ENCODE results near the gene MED17.
"Not testable (repeated sequence)": the region's sequence is repeated elsewhere in the genome, so short reads cannot be mapped to it uniquely, and the experiment has no call there.

MED17 gene

DNA sequence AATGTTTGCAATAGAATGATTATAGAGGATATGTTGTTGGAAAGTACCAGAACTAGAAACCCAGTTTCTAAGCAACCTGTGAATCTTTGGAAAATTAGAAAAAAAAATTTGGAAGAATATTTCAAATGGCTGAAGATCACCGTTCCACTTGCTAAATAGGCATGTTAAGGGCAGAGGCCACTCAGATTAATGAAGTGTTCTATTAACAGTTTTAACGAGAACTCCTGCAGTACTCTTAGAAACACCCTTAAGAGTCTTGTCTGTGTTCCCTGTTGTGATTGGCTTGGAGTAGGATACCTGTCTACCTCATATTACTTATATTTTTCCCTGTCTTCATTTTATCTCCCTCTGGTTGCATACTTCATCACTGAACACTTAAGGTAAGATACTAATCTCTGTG is 38.0 kb upstream of the MED17 start:
- no peak overlapping the region for H3K9ac ChIP-seq (ENCODE audit: insufficient read length, low read depth)
- H3K4me3 ChIP-seq (ENCODE audit: insufficient read length, low read depth) = no peak overlapping the region
- peaks cover 8% of the 10 kb centered on the region for H3K36me3 ChIP-seq (ENCODE audit: insufficient read depth, insufficient read length, low read length)
- no peaks in the 10 kb centered on the region for H3K27me3 ChIP-seq (ENCODE audit: insufficient read depth, insufficient read length)
- no peaks in the 10 kb centered on the region for H3K9me3 ChIP-seq (ENCODE audit: insufficient read depth, low read length)
- no peak for TF ChIP-seq YY1 (IDR thresholded peaks at IDR 0.05; ENCODE audit: insufficient read depth, insufficient read length)
- TF ChIP-seq SUZ12 (IDR thresholded peaks at IDR 0.05; ENCODE audit: extremely low read depth, insufficient read depth, insufficient read length) = no peak
- no peak for TF ChIP-seq ZNF274 (IDR thresholded peaks at IDR 0.05; ENCODE audit: low read depth, low read length)
- H3K4me1 ChIP-seq (ENCODE audit: insufficient read depth, insufficient read length) = no peaks in the 10 kb centered on the region
- DNase-seq (ENCODE audit: low read depth, low spot score) = no peak

GRCh38 chr11:93747122-93747521 is 37.0 kb upstream of the MED17 start:
- H3K36me3 ChIP-seq (ENCODE audit: insufficient read depth, insufficient read length, low read length) = peaks cover 8% of the 10 kb centered on the region
- no peak for DNase-seq (ENCODE audit: low read depth, low spot score)
- H3K9ac ChIP-seq (ENCODE audit: insufficient read length, low read depth) = no peak overlapping the region
- TF ChIP-seq YY1 (IDR thresholded peaks at IDR 0.05; ENCODE audit: insufficient read depth, insufficient read length) (no peak), ZNF274 (IDR thresholded peaks at IDR 0.05; ENCODE audit: low read depth, low read length) (no peak), SUZ12 (IDR thresholded peaks at IDR 0.05; ENCODE audit: extremely low read depth, insufficient read depth, insufficient read length) (no peak)
- H3K9me3 ChIP-seq (ENCODE audit: insufficient read depth, low read length) = no peaks in the 10 kb centered on the region
- no peak overlapping the region for H3K4me3 ChIP-seq (ENCODE audit: insufficient read length, low read depth)
- H3K27me3 ChIP-seq (ENCODE audit: insufficient read depth, insufficient read length) = no peaks in the 10 kb centered on the region
- no peaks in the 10 kb centered on the region for H3K4me1 ChIP-seq (ENCODE audit: insufficient read depth, insufficient read length)

GRCh38 chr11:93751001-93751400 is 33.1 kb upstream of the MED17 start:
- Histone ChIP-seq H3K4me3 (ENCODE audit: insufficient read length, low read depth) (no peak overlapping the region), H3K36me3 (ENCODE audit: insufficient read depth, insufficient read length, low read length) (no peaks in the 10 kb centered on the region), H3K9ac (ENCODE audit: insufficient read length, low read depth) (no peak overlapping the region), H3K4me1 (ENCODE audit: insufficient read depth, insufficient read length) (no peaks in the 10 kb centered on the region), H3K27me3 (ENCODE audit: insufficient read depth, insufficient read length) (no peaks in the 10 kb centered on the region), H3K9me3 (ENCODE audit: insufficient read depth, low read length) (no peaks in the 10 kb centered on the region)
- TF ChIP-seq SUZ12 (IDR thresholded peaks at IDR 0.05; ENCODE audit: extremely low read depth, insufficient read depth, insufficient read length) = no peak
- no peak for TF ChIP-seq ZNF274 (IDR thresholded peaks at IDR 0.05; ENCODE audit: low read depth, low read length)
- TF ChIP-seq YY1 (IDR thresholded peaks at IDR 0.05; ENCODE audit: insufficient read depth, insufficient read length) = no peak
- DNase-seq (ENCODE audit: low read depth, low spot score) = no peak

DNA sequence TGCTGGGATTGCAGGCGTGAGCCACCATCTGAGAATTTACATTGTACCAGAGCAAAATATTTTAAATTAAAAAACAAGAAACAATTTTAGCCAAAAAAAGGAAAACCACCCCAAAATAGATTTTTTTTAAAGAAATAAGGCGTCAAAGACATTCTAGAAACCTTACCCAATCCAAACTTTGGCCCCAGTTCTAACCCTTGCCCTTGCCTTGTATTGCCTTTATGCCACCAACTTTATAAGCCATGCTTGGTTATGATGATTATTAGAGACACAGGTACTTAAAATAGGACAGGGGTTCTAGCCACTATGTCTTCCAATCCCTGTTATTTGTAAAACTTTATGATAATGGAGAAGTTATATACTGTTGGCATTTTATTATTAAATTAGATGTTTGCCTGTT is 30.8 kb upstream of the MED17 start:
- H3K4me1 ChIP-seq (ENCODE audit: insufficient read depth, insufficient read length) = no peaks in the 10 kb centered on the region
- no peak overlapping the region for H3K4me3 ChIP-seq (ENCODE audit: insufficient read length, low read depth)
- H3K36me3 ChIP-seq (ENCODE audit: insufficient read depth, insufficient read length, low read length) = peaks cover 7% of the 10 kb centered on the region

DNA sequence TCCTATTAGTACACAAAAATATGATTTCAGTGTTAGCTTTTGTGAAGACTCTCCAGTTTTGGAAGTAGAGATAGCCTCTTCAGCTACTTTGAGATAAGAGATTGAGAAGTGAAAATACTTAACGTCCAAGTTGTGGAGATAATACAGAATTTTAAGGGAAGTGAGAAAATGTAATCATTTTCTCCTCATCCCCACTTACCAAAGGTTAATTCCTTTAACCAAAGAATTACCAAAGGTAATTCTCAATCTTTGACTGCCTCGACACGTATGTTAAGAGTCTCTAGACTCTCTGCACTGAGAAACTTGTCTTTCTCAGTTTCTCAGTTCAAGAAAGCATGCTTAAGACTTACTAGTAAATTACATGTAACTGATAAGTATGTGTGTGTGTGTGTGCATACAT is 27.3 kb upstream of the MED17 start:
- no peak for DNase-seq (ENCODE audit: low read depth, low spot score)
- Histone ChIP-seq H3K4me3 (ENCODE audit: insufficient read length, low read depth) (no peak overlapping the region), H3K4me1 (ENCODE audit: insufficient read depth, insufficient read length) (no peaks in the 10 kb centered on the region), H3K9me3 (ENCODE audit: insufficient read depth, low read length) (no peaks in the 10 kb centered on the region), H3K9ac (ENCODE audit: insufficient read length, low read depth) (no peak overlapping the region), H3K27me3 (ENCODE audit: insufficient read depth, insufficient read length) (no peaks in the 10 kb centered on the region), H3K36me3 (ENCODE audit: insufficient read depth, insufficient read length, low read length) (peaks cover 15% of the 10 kb centered on the region)
- TF ChIP-seq SUZ12 (IDR thresholded peaks at IDR 0.05; ENCODE audit: extremely low read depth, insufficient read depth, insufficient read length) (no peak), ZNF274 (IDR thresholded peaks at IDR 0.05; ENCODE audit: low read depth, low read length) (no peak), YY1 (IDR thresholded peaks at IDR 0.05; ENCODE audit: insufficient read depth, insufficient read length) (no peak)

More for the DNA sequence above, 30.8 kb upstream of the MED17 start:
- DNase-seq (ENCODE audit: low read depth, low spot score) = no peak
- TF ChIP-seq YY1 (IDR thresholded peaks at IDR 0.05; ENCODE audit: insufficient read depth, insufficient read length) (no peak), ZNF274 (IDR thresholded peaks at IDR 0.05; ENCODE audit: low read depth, low read length) (no peak), SUZ12 (IDR thresholded peaks at IDR 0.05; ENCODE audit: extremely low read depth, insufficient read depth, insufficient read length) (no peak)
- Histone ChIP-seq H3K27me3 (ENCODE audit: insufficient read depth, insufficient read length) (no peaks in the 10 kb centered on the region), H3K9ac (ENCODE audit: insufficient read length, low read depth) (no peak overlapping the region), H3K9me3 (ENCODE audit: insufficient read depth, low read length) (no peaks in the 10 kb centered on the region)

DNA sequence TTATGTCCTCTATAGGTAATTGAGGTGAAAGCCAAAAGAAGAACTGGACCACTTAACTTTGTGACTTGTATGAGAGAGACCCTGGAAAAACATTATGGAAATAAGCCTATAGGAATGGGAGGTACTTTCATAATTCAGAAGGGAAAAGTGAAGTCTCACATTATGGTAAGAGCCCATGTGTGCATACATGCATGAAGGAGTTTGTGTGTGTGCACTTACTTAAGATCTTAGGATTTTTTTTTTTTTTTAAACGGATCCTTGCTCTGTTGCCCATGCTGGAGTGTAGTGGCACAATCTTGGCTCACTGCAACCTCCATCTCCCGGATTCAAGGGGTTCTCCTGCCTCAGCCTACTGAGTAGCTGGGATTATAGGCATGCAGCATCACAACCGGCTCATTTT is 26.8 kb upstream of the MED17 start:
- Histone ChIP-seq H3K36me3 (ENCODE audit: insufficient read depth, insufficient read length, low read length) (peaks cover 15% of the 10 kb centered on the region), H3K4me3 (ENCODE audit: insufficient read length, low read depth) (no peak overlapping the region)
- TF ChIP-seq ZNF274 (IDR thresholded peaks at IDR 0.05; ENCODE audit: low read depth, low read length) (no peak), YY1 (IDR thresholded peaks at IDR 0.05; ENCODE audit: insufficient read depth, insufficient read length) (no peak), SUZ12 (IDR thresholded peaks at IDR 0.05; ENCODE audit: extremely low read depth, insufficient read depth, insufficient read length) (no peak)

DNA sequence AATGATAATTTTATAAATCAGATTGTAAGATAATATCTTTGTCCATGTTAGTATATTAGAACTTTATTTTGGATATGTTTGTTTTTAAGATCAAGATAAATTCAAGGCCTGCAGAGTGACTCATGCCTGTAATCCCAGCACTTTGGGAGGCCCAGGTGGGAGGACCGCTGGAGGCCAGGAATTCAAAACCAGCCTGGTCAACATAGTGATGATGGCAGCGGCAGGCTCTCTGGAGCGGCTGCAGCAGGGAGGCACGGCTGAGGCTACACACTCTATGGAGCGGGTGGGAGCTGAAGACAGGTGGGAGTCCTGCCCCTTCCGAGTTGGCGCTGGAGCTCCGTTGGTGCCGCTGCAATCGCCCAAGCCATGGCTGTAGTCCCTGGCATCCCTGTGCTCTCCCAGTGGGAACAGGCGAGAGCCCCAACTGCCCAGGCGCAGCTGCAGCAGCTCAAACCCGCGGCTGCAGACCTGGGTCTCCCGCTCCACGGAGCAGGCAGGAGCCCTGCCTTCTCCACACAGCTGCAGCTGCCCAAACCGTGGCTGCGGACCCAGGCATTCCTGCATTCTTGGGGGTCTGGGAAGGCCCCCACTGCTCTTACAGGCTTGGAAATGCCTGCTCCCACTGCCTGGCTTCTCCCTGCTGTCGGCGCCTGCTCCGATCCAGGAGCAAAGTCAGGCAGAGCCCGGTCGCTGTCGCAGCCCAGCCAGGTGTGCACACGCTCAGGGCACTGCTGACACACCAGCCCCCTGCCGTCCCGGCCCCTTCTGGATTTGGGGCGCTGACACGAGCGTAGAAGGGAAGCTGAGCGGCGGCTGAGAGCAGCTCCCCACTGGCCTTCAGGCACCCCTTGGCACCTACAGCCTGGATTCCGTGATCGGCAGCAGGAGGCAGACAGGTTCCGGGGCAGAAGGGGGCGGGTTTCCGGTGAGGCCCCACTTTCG is 25.9 kb upstream of the MED17 start:
- DNase-seq (ENCODE audit: low read depth, low spot score) = no peak

More for the DNA sequence above, 26.8 kb upstream of the MED17 start:
- H3K9me3 ChIP-seq (ENCODE audit: insufficient read depth, low read length) = no peaks in the 10 kb centered on the region
- no peaks in the 10 kb centered on the region for H3K4me1 ChIP-seq (ENCODE audit: insufficient read depth, insufficient read length)
- no peaks in the 10 kb centered on the region for H3K27me3 ChIP-seq (ENCODE audit: insufficient read depth, insufficient read length)
- H3K9ac ChIP-seq (ENCODE audit: insufficient read length, low read depth) = no peak overlapping the region
- DNase-seq (ENCODE audit: low read depth, low spot score) = no peak

DNA sequence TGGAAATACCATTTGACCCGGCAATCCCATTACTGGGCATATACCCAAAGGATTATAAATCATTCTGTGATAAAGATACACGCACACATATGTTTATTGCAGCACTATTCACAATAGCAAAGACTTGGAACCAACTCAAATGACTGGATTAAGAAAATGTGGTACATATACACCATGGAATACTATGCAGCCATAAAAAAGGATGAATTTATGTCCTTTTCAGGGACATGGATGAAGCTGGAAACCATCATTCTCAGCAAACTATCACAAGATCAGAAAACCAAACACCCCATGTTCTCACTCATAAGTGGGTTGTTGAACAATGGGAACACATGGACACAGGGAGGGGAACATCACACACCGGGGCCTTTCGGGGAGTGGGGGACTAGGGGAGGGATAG is 25.0 kb upstream of the MED17 start:
- H3K9ac ChIP-seq (ENCODE audit: insufficient read length, low read depth); H3K27me3 ChIP-seq (ENCODE audit: insufficient read depth, insufficient read length); DNase-seq (ENCODE audit: low read depth, low spot score); H3K9me3 ChIP-seq (ENCODE audit: insufficient read depth, low read length); H3K4me3 ChIP-seq (ENCODE audit: insufficient read length, low read depth); H3K4me1 ChIP-seq (ENCODE audit: insufficient read depth, insufficient read length): not testable (repeated sequence)
- H3K36me3 ChIP-seq (ENCODE audit: insufficient read depth, insufficient read length, low read length) = peaks cover 15% of the 10 kb centered on the region

More for the DNA sequence above, 25.9 kb upstream of the MED17 start:
- TF ChIP-seq YY1 (IDR thresholded peaks at IDR 0.05; ENCODE audit: insufficient read depth, insufficient read length) (no peak), ZNF274 (IDR thresholded peaks at IDR 0.05; ENCODE audit: low read depth, low read length) (no peak), SUZ12 (IDR thresholded peaks at IDR 0.05; ENCODE audit: extremely low read depth, insufficient read depth, insufficient read length) (no peak)
- no peaks in the 10 kb centered on the region for H3K9me3 ChIP-seq (ENCODE audit: insufficient read depth, low read length)
- no peak overlapping the region for H3K9ac ChIP-seq (ENCODE audit: insufficient read length, low read depth)
- no peak overlapping the region for H3K4me3 ChIP-seq (ENCODE audit: insufficient read length, low read depth)
- no peaks in the 10 kb centered on the region for H3K27me3 ChIP-seq (ENCODE audit: insufficient read depth, insufficient read length)
- no peaks in the 10 kb centered on the region for H3K4me1 ChIP-seq (ENCODE audit: insufficient read depth, insufficient read length)
- H3K36me3 ChIP-seq (ENCODE audit: insufficient read depth, insufficient read length, low read length) = peaks cover 15% of the 10 kb centered on the region
